Keratinocyte (primary cell): ENCODE data around the gene ARMS2. TPM values are rescaled to one million over a fixed set of nuclear protein-coding genes. Genes with fewer than 3 reads are reported as not detected.

Experiments used
- DNase-seq: peaks from one replicate; pipeline ENCODE4 v3.0.0-alpha.2; 2011; ENCODE audit warnings: low read depth, missing footprints, low spot score
- FAIRE-seq: peaks from 2 replicates; lab custom pipeline; 2011; peaks lifted over from hg19 to GRCh38; lab: Jason Lieb, UNC
- H2AFZ ChIP-seq: 2 replicates; pipeline ENCODE4 v1.6.0; 2012; ENCODE audit warnings: low read length, control low read depth, inconsistent platforms; ENCODE audit not compliant: control insufficient read depth
- H3K27ac ChIP-seq: 2 replicates; pipeline ENCODE4 v1.5.1; 2011; ENCODE audit warnings: low read length; ENCODE audit not compliant: control insufficient read depth, insufficient read depth
- H3K27me3 ChIP-seq: 3 replicates; pipeline ENCODE4 v1.6.0; 2011; ENCODE audit warnings: low read length; ENCODE audit not compliant: control insufficient read depth, insufficient read depth; ENCODE audit errors: extremely low read depth
- H3K36me3 ChIP-seq, 2 experiments: 2 replicates in 1 of 2; 3 replicates in 1 of 2; pipeline ENCODE4 v1.5.1; 2011; ENCODE audit warnings: low read length in 2 of 2, mild to moderate bottlenecking in 1 of 2; ENCODE audit not compliant: control insufficient read depth in 2 of 2, insufficient read depth in 2 of 2; ENCODE audit errors: extremely low read depth in 1 of 2
- H3K4me1 ChIP-seq: 3 replicates; pipeline ENCODE4 v1.5.1; 2011; ENCODE audit warnings: low read length; ENCODE audit not compliant: control insufficient read depth, insufficient read depth; ENCODE audit errors: extremely low read depth
- H3K4me2 ChIP-seq: 3 replicates; pipeline ENCODE4 v1.6.0; 2011; ENCODE audit warnings: low read depth, low read length; ENCODE audit not compliant: control insufficient read depth, insufficient read depth; ENCODE audit errors: extremely low read depth
- H3K4me3 ChIP-seq, 3 experiments: fragments of 200-600 bp in 1 of 3; sonication (generic) in 1 of 3; 2 replicates in 2 of 3; 3 replicates in 1 of 3; pipeline ENCODE4 v1.5.1; 2011 to 2016; ENCODE audit warnings: low read length in 3 of 3, mild to moderate bottlenecking in 3 of 3, control low read depth in 2 of 3, inconsistent platforms in 1 of 3, low read depth in 1 of 3, mixed read lengths in 1 of 3, mixed run types in 1 of 3, moderate library complexity in 1 of 3; ENCODE audit not compliant: control insufficient read depth in 2 of 3, insufficient read depth in 2 of 3; ENCODE audit errors: extremely low read depth in 1 of 3
- H3K79me2 ChIP-seq: 2 replicates; pipeline ENCODE4 v1.6.0; 2012; ENCODE audit warnings: low read length; ENCODE audit not compliant: control insufficient read depth, insufficient read depth
- H3K9ac ChIP-seq: 3 replicates; pipeline ENCODE4 v1.6.0; 2011; ENCODE audit warnings: low read length; ENCODE audit not compliant: control insufficient read depth, insufficient read depth; ENCODE audit errors: extremely low read depth
- H3K9me1 ChIP-seq: 3 replicates; pipeline ENCODE4 v1.6.0; 2011; ENCODE audit warnings: low read length; ENCODE audit not compliant: control insufficient read depth, insufficient read depth; ENCODE audit errors: extremely low read depth
- H3K9me3 ChIP-seq: 2 replicates; pipeline ENCODE4 v1.5.1; 2012; ENCODE audit warnings: low read depth, low read length; ENCODE audit not compliant: control insufficient read depth
- H4K20me1 ChIP-seq: 3 replicates; pipeline ENCODE4 v1.6.0; 2011; ENCODE audit warnings: low read length; ENCODE audit not compliant: control insufficient read depth, insufficient read depth; ENCODE audit errors: extremely low read depth
- EZH2 ChIP-seq: IDR thresholded peaks from one replicate; pipeline ENCODE4 v1.6.1; 2012; ENCODE audit warnings: inconsistent platforms, mild to moderate bottlenecking, low read length, moderate library complexity
- dilution Hi-C: fragments of 300-500 bp; cut with MboI; formaldehyde crosslinking; loops from one replicate; pipeline ENCODE4 v1.7.0; 2020; ENCODE audit warnings: low sequenced_read_pairs; ENCODE audit not compliant: extremely low pct_ligation_motif_present
- polyA plus RNA-seq, 5 experiments: library from polyadenylated mRNA; depleted of rRNA in 3 of 5; stranded (reverse) in 3 of 5; stranded (forward) in 1 of 5; unstranded in 1 of 5; fragments of >200 nt; gene quantifications; 1 replicate in 1 of 5; 2 replicates in 3 of 5; 3 replicates in 1 of 5; pipeline versions ENCODE4 v1.2.1 to v1.2.3, GENCODE V29; 2011 to 2012; ENCODE audit warnings: missing spikeins in 2 of 5, low read depth in 1 of 5, low replicate concordance in 1 of 5
- TF ChIP-seq, protein P1 (sequence below), 3 experiments: IDR thresholded peaks in 1 of 3; conservative IDR thresholded peaks in 1 of 3; optimal IDR thresholded peaks in 1 of 3; 2 replicates in 2 of 3; 3 replicates in 1 of 3; pipeline versions ENCODE3 to v1.5.1; 2011; ENCODE audit warnings: low read length in 3 of 3, mild to moderate bottlenecking in 3 of 3, moderate library complexity in 2 of 3, control low read depth in 1 of 3, inconsistent platforms in 1 of 3; ENCODE audit not compliant: insufficient read depth in 2 of 3; ENCODE audit errors: extremely low read depth in 1 of 3

Gene ARMS2
- polyA plus RNA-seq, 1 donor (not counting 4 experiments of a cell fraction or from before 2014, with no cell fraction given): 0.08 TPM

DNA sequence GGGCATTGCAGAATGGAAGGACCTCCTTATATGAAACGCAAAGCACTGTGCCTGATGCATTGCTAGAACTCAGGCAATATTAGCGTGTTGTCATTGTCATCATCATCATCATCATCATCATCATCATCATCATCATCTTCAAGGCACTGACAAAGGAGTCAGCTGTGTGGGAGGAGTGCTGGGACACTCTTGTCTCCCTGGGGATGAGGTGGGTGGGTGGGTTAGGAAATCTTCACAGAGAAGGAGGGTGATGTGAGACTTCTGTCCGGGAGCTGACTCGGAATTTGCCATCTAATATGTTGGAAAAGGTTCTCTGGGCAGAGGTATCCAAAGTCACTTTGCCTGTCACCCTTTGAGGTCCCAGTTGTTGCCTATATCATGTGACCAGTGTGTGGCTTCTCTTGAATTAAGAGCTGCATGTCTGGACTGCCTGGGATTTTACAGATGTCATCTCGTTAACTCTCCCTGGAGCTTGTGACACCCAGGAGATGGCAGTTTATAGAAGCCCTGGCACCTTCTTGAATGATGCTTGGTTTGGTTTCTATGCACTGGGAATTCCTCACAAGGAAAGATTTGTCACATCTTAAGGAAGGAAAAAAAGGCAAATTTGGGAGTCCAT lies 14.0 kb downstream of the ARMS2 start:
- Histone ChIP-seq H3K9me1 (no peaks in the 10 kb centered on the region), H2AFZ (no peak overlapping the region), H3K4me2 (peak overlapping the region; percentile 37), H3K9ac (no peak overlapping the region), H3K9me3 (no peaks in the 10 kb centered on the region), H3K36me3 (peaks cover 5 to 19% of the 10 kb centered on the region in 2 experiments), H3K79me2 (peaks cover 78% of the 10 kb centered on the region), H3K4me1 (peaks cover 64% of the 10 kb centered on the region), H3K27me3 (peaks cover 2% of the 10 kb centered on the region), H3K4me3 (no peak overlapping the region), H3K27ac (peak overlapping the region; percentile 61), H4K20me1 (peaks cover 6% of the 10 kb centered on the region)
- dilution Hi-C loops: no loop called here
- TF ChIP-seq, protein P1, sequence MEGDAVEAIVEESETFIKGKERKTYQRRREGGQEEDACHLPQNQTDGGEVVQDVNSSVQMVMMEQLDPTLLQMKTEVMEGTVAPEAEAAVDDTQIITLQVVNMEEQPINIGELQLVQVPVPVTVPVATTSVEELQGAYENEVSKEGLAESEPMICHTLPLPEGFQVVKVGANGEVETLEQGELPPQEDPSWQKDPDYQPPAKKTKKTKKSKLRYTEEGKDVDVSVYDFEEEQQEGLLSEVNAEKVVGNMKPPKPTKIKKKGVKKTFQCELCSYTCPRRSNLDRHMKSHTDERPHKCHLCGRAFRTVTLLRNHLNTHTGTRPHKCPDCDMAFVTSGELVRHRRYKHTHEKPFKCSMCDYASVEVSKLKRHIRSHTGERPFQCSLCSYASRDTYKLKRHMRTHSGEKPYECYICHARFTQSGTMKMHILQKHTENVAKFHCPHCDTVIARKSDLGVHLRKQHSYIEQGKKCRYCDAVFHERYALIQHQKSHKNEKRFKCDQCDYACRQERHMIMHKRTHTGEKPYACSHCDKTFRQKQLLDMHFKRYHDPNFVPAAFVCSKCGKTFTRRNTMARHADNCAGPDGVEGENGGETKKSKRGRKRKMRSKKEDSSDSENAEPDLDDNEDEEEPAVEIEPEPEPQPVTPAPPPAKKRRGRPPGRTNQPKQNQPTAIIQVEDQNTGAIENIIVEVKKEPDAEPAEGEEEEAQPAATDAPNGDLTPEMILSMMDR (optimal IDR thresholded peaks at IDR 0.05 in 1 of 3, IDR thresholded peaks at IDR 0.05 in 1 of 3, conservative IDR thresholded peaks at IDR 0.05 in 1 of 3; ENCODE audit: extremely low read depth in 1 of 3, insufficient read depth in 2 of 3, low read length in 3 of 3): no peak
- TF ChIP-seq EZH2: no peak
- FAIRE-seq: peak; percentile 65
- DNase-seq: no peak

- peaks cover 6% of the 10 kb centered on the region for H4K20me1 ChIP-seq
- TF ChIP-seq EZH2: no peak
- TF ChIP-seq, protein P1 (optimal IDR thresholded peaks at IDR 0.05 in 1 of 3, IDR thresholded peaks at IDR 0.05 in 1 of 3, conservative IDR thresholded peaks at IDR 0.05 in 1 of 3; ENCODE audit: extremely low read depth in 1 of 3, insufficient read depth in 2 of 3, low read length in 3 of 3): peak in 1 of 3 experiments; percentile 59
- FAIRE-seq: peak; percentile 99
- peaks cover 59% of the 10 kb centered on the region for H3K4me1 ChIP-seq
- H3K4me2 ChIP-seq: peak overlapping the region; percentile 73
- peaks cover 75% of the 10 kb centered on the region for H3K79me2 ChIP-seq
- H3K27ac ChIP-seq: peak overlapping the region; percentile 71
- no peaks in the 10 kb centered on the region for H3K9me3 ChIP-seq
- no peak overlapping the region for H3K4me3 ChIP-seq
- H3K27me3 ChIP-seq: peaks cover 2% of the 10 kb centered on the region
- no peaks in the 10 kb centered on the region for H3K9me1 ChIP-seq
- no peak overlapping the region for H2AFZ ChIP-seq
- H3K36me3 ChIP-seq: peaks cover 5 to 19% of the 10 kb centered on the region in 2 experiments
- dilution Hi-C loops: no loop called here
- peak overlapping the region; percentile 13 for H3K9ac ChIP-seq
- DNase-seq: peak; percentile 97
Observed at GRCh38 chr10:122468926-122469781, 14.7 kb downstream of the ARMS2 start.
